NCI-H1694 (cell line): Measurements from ENCODE around the gene CSRNP3.

Experiments
- DNase-seq: peaks from one replicate; lab custom pipeline; 2025; lab: John Stamatoyannopoulos, UW

Gene CSRNP3

DNA sequence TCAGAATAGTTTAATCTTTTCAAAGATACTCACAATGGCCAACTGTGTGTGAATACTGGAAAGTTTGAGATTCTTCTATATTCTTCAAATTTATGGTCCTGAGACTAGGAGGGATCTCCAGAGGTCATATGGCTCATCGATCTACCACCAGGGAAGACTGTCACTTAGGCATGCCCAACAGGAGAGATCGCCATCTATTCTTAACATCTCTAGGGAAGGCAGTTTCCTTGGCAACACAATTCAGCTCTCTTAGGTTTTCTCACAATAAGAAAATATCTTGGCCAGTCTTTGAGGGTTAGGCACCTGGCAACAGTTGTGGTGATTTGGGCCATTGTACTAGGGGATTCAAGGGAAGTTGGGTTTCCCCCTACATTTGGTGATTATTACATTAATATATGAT lies 217.3 kb downstream of the CSRNP3 start:
- no peak for DNase-seq

GRCh38 chr2:165687426-165688002 lies 218.0 kb downstream of the CSRNP3 start:
- DNase-seq = no peak

DNA sequence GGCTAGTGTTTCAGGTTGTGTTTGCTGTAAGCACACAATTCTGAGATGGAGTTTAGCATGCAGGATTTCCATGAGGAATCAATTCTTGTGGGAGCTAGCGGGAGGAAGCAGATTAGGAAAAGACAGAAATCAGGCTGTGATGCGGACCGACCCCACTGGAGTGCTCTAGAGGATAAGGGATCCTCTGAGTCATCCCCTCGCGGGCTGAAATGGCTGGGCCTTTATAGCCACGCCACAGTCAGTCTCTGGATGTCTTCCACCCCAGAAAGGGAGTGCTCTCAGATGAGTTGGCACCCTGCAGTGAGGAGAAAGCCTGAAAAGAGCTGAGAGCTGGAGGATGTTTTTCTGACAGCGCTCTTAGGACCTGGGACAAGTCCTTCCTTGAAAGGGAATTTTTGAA lies 222.1 kb downstream of the CSRNP3 start:
- DNase-seq = no peak

GRCh38 chr2:165692906-165693305 lies 223.4 kb downstream of the CSRNP3 start:
- DNase-seq = peak; percentile 40

DNA sequence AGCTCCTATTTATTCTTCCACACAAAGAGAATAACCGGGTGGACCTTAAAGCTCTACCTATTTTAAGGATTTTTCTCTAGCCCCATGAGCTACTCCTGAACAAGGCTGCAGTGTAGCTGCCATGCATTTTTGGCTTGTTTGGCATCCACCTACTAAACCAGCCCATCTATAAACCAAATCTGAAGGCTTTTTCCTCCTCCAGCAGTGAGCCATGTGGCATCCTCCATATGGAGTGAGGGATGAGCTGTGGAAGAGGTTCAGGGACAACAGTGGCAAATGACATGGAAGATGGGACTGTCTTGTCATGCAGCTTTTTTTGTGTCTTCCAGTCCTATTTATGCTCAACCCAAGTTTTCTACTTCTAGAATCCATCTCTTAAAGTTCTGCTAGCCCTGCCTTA lies 224.3 kb downstream of the CSRNP3 start:
- DNase-seq = no peak

DNA sequence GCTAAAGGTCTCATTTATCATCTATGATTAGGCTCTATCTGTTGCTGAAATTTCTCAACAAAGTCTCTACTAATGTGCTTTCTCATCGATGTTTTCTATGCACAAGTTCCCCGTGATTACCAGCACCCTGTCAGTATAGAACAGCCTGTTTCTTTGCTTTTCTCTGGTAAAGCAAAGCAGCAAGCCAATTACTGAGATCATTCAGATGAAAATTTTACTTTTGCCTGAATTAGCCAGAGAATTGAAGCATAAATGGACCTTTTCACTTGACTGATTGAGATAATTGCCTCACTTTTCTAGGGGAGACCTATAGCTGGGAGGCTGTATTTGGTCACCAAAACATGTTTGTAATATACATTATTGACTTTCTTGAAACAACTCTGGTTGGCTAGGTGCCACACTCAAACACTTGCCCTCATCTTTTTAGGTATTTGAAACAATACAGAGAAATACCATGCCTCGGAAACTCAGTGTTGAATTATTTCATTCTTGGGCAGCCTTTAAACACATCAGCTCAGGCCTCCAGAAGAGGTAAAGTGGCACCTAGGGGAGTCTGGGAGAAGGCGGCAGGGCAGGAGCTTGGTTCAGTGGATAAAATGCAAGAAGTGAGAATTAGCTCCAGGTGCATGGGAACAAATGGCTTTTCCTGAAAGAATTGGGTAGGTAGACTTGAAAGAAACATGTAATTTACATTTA lies 228.4 kb downstream of the CSRNP3 start:
- peak; percentile 84 for DNase-seq

- peak; percentile 73 for DNase-seq
Observed at GRCh38 chr2:165698444-165698884, 229.0 kb downstream of the CSRNP3 start.

DNA sequence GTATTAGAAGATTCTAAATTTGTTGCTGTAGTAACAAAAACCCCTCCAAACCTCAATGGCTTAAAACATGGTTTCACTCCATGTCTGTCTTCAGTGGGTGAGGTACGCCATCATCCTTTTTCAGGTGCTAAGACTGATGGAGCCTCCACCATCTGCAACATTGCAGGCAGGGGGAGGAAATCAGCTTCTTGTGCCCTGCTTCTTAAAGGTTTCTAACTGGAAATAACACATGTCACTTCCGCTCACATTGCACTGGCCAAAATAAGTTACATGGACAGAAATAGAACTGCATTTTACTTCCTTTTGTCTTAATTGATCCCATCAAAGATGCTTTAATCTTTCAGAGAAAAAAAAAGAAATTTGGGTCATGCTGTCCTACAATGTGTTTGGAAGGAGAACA lies 230.4 kb downstream of the CSRNP3 start:
- DNase-seq = no peak

- no peak for DNase-seq
Observed at GRCh38 chr2:165700531-165700930, 231.0 kb downstream of the CSRNP3 start.

GRCh38 chr2:165701147-165701546 lies 231.6 kb downstream of the CSRNP3 start:
- DNase-seq = no peak

- no peak for DNase-seq
Observed at GRCh38 chr2:165706960-165707487, 237.5 kb downstream of the CSRNP3 start.

DNA sequence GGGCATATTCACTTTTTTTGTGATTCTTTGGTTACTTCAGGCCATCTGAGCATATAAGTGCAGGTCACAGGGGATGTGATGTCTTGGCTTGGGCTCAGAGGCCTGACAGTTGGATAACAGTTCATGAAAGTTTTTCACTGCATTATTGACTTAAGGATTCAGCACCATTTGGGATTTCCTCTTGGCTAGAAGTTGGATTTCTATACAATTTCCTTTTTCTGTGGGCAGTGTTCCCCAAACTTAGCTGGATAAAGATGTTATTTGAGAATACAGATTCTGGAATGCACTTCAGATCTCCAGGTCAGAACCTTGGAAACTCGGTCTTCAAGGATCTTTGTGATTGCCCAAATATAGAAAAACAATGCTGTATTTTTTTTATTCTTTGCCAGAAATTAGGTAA lies 246.6 kb downstream of the CSRNP3 start:
- DNase-seq = no peak

DNA sequence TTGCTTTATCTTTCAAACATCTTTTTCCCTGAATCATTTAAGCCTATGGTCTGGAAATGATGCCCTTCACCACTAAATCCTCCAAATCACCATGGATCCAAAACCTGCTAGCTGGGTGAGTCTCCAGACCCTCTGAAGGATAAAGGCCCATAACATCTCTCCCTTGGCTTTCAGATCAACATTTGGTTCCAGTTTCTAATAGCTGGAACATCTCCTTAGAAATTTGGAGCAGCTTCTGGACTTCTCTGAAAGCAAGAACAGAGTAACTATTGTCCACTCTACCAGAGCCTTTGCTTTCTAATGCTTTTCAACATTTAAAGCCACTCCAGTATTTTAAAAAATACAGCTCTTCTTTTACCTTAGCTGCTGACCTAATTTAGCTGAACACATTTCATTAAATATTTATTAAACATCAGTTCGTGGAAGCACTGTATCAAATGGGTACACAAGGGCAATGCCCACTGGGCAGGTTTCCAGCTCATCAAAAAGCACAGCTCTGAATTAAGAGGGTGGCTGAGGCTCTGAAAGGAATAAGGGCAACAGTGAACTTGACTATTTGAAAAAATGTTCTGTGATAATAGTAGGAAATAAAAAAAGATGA lies 249.2 kb downstream of the CSRNP3 start:
- DNase-seq = no peak

DNA sequence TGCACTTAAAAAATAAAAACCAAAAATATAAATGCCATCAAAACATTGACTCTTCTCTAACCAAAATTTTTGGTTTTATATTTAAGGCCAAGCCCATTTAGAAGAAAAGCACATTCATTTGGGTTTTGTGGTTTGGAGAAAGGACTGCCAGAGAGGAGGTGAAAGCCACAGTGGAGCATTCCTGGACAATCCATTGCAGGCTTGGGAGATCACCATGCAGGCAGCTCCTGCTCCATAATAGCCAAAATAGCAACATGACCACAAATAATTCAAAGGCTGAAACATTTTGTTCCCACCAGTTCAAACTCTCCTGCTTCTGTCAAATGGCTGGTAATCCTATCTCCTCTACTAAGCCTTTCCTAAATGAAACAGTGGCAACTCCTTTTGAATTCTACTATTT lies 251.0 kb downstream of the CSRNP3 start:
- DNase-seq = no peak

- DNase-seq = no peak
Observed at GRCh38 chr2:165725421-165725820, 255.9 kb downstream of the CSRNP3 start.
